ENCODE data around the gene MAP7D2. TPM values are rescaled to one million over a fixed set of nuclear protein-coding genes. Genes with fewer than 3 reads are reported as not detected.
A peak's percentile ranks its signal among the peaks of the same experiment; 100 is the strongest.
"Not testable (repeated sequence)": the region's sequence is repeated elsewhere in the genome, so short reads cannot be mapped to it uniquely, and the experiment has no call there.

The MAP7D2 gene
- 1 to 10 TPM in 1 of 4 donors, under 1 TPM in 1, not detected in 2; 0.60 to 1.5 TPM for total RNA-seq

- WGBS, 2 donors = 60% methylated on average over 58 of the region's 91 CpGs; no CpG with 5 or more reads in 1 of the 2 donors
- no peak for TF ChIP-seq CTCF (IDR thresholded peaks at IDR 0.05)
- TF ChIP-seq POLR2A (IDR thresholded peaks at IDR 0.05) = no peak
- no peak for TF ChIP-seq EP300 (IDR thresholded peaks at IDR 0.05)
These were observed at the start of gene MAP7D2 for GRCh38 chrX:20116577-20117240. TSS of gene MAP7D2 (minus strand) at chrX:20116907. CDS start at chrX:20116879, 28 bp downstream.

GRCh38 chrX:20162516-20162915, 45.8 kb upstream of the MAP7D2 start:
- H3K27me3 ChIP-seq; H3K9me3 ChIP-seq; H3K4me1 ChIP-seq; H3K27ac ChIP-seq; DNase-seq (ENCODE audit: low spot score in 2 of 2); H3K4me3 ChIP-seq: not testable (repeated sequence)
- peaks cover 0 to 37% (median 0%) of the 10 kb centered on the region in 3 donors for H3K36me3 ChIP-seq

More at GRCh38 chrX:20116577-20117240, at the start of gene MAP7D2:
- peak within 1 kb of the TSS in 2 of 4 donors; percentile 9 to 37 for H3K4me3 ChIP-seq
- H3K9me3 ChIP-seq = no peaks in the 10 kb centered on the region
- H3K27ac ChIP-seq = no peak within 1 kb of the TSS
- no peaks in the 10 kb centered on the region for H3K36me3 ChIP-seq
- H3K4me1 ChIP-seq = peaks cover 0 to 12% (median 0%) of the 10 kb centered on the region in 4 donors
- H3K27me3 ChIP-seq = peaks cover 0 to 28% of the 10 kb centered on the region in 2 donors
- no peak for DNase-seq (ENCODE audit: low spot score in 2 of 2)

GRCh38 chrX:20159797-20160385, 43.2 kb upstream of the MAP7D2 start:
- no peak overlapping the region for H3K4me3 ChIP-seq
- H3K4me1 ChIP-seq = no peaks in the 10 kb centered on the region
- H3K36me3 ChIP-seq = peaks cover 0 to 52% (median 0%) of the 10 kb centered on the region in 3 donors
- DNase-seq (ENCODE audit: low spot score in 2 of 2) = no peak
- no peaks in the 10 kb centered on the region for H3K9me3 ChIP-seq
- peaks cover 0 to 17% of the 10 kb centered on the region in 2 donors for H3K27me3 ChIP-seq
- no peak overlapping the region for H3K27ac ChIP-seq
- WGBS, 2 donors = 71 to 73% methylated on average over 4 of the region's 4 CpGs
- no peak for TF ChIP-seq CTCF (IDR thresholded peaks at IDR 0.05)
- TF ChIP-seq POLR2A (IDR thresholded peaks at IDR 0.05) = no peak
- no peak for TF ChIP-seq EP300 (IDR thresholded peaks at IDR 0.05)

GRCh38 chrX:20151689-20152088, 35.0 kb upstream of the MAP7D2 start:
- no peak overlapping the region for H3K4me3 ChIP-seq
- H3K9me3 ChIP-seq = no peaks in the 10 kb centered on the region
- TF ChIP-seq CTCF (IDR thresholded peaks at IDR 0.05) (no peak), POLR2A (IDR thresholded peaks at IDR 0.05) (no peak), EP300 (IDR thresholded peaks at IDR 0.05) (no peak)
- H3K27me3 ChIP-seq = peaks cover 0 to 7% of the 10 kb centered on the region in 2 donors
- DNase-seq (ENCODE audit: low spot score in 2 of 2) = no peak
- no peaks in the 10 kb centered on the region for H3K4me1 ChIP-seq
- peaks cover 0 to 34% (median 0%) of the 10 kb centered on the region in 3 donors for H3K36me3 ChIP-seq
- H3K27ac ChIP-seq = no peak overlapping the region
- WGBS, 2 donors = 93 to 100% methylated on average over 3 of the region's 3 CpGs

- no peak overlapping the region for H3K4me3 ChIP-seq
- peaks cover 0 to 17% (median 0%) of the 10 kb centered on the region in 3 donors for H3K36me3 ChIP-seq
- no peaks in the 10 kb centered on the region for H3K4me1 ChIP-seq
- no peaks in the 10 kb centered on the region for H3K27me3 ChIP-seq
- no peak for DNase-seq (ENCODE audit: low spot score in 2 of 2)
- H3K27ac ChIP-seq = no peak overlapping the region
- 53 to 70% methylated on average over 2 of the region's 2 CpGs for WGBS, 2 donors
- TF ChIP-seq CTCF (IDR thresholded peaks at IDR 0.05) (no peak), POLR2A (IDR thresholded peaks at IDR 0.05) (no peak), EP300 (IDR thresholded peaks at IDR 0.05) (no peak)
- no peaks in the 10 kb centered on the region for H3K9me3 ChIP-seq
These were observed 32.6 kb upstream of the MAP7D2 start for GRCh38 chrX:20149326-20149725.

All from tibial nerve (tissue), 4 donors.